ENCODE results near the gene KCNK15. TPM values are rescaled to one million over a fixed set of nuclear protein-coding genes. Genes with fewer than 3 reads are reported as not detected.

Gene KCNK15
- total RNA-seq, 2 experiments from 2014 or later, result 0.31 to 0.48 TPM

- no peaks in the 10 kb centered on the region for H3K36me3 Mint-ChIP-seq
- peaks cover 4% of the 10 kb centered on the region for H3K27me3 Mint-ChIP-seq
- no peak for DNase-seq
- H3K27ac Mint-ChIP-seq, result no peak overlapping the region
- H3K4me1 Mint-ChIP-seq, result no peaks in the 10 kb centered on the region
- no peak overlapping the region for H3K4me3 Mint-ChIP-seq
- no peaks in the 10 kb centered on the region for H3K9me3 Mint-ChIP-seq
These were observed 27.0 kb downstream of the KCNK15 start for GRCh38 chr20:44772636-44773035.

- H3K27ac Mint-ChIP-seq, result no peak overlapping the region
- no peak for DNase-seq
- no peaks in the 10 kb centered on the region for H3K36me3 Mint-ChIP-seq
- H3K9me3 Mint-ChIP-seq, result no peaks in the 10 kb centered on the region
- H3K4me3 Mint-ChIP-seq, result no peak overlapping the region
- H3K27me3 Mint-ChIP-seq, result peaks cover 4% of the 10 kb centered on the region
- H3K4me1 Mint-ChIP-seq, result no peaks in the 10 kb centered on the region
These were observed 27.6 kb downstream of the KCNK15 start for GRCh38 chr20:44773070-44773829.

GRCh38 chr20:44776980-44777379 is 31.3 kb downstream of the KCNK15 start:
- Mint-ChIP-seq H3K4me1 (no peaks in the 10 kb centered on the region), H3K9me3 (no peaks in the 10 kb centered on the region), H3K36me3 (no peaks in the 10 kb centered on the region), H3K27me3 (peaks cover 10% of the 10 kb centered on the region), H3K27ac (no peak overlapping the region), H3K4me3 (no peak overlapping the region)
- no peak for DNase-seq

DNA sequence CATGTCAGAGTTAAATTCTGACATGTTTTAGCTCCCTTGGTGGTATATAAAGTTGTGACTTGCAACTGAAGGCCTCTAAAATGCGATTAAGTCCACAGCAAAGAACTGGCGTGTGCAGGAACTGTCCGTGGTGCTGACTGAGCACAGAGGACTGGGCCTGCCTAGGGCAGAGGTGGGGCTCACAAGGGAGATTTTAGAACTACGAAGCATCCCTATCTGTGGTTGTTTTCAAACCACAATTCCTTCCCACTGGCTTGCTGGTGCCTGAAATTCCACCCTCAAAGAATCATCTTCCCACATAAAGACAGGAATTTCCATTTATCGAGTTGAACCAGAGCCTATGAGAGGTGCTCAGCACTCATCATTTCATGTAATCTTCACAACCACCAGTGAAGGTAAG is 34.6 kb downstream of the KCNK15 start:
- peak; percentile 41 for DNase-seq
- peaks cover 10% of the 10 kb centered on the region for H3K27me3 Mint-ChIP-seq
- no peaks in the 10 kb centered on the region for H3K4me1 Mint-ChIP-seq
- no peaks in the 10 kb centered on the region for H3K9me3 Mint-ChIP-seq
- no peaks in the 10 kb centered on the region for H3K36me3 Mint-ChIP-seq
- H3K4me3 Mint-ChIP-seq, result no peak overlapping the region
- H3K27ac Mint-ChIP-seq, result no peak overlapping the region

- Mint-ChIP-seq H3K36me3 (no peaks in the 10 kb centered on the region), H3K27me3 (peaks cover 10% of the 10 kb centered on the region), H3K27ac (no peak overlapping the region), H3K4me3 (no peak overlapping the region), H3K4me1 (no peaks in the 10 kb centered on the region), H3K9me3 (no peaks in the 10 kb centered on the region)
- no peak for DNase-seq
These were observed 35.5 kb downstream of the KCNK15 start for GRCh38 chr20:44781118-44781517.

- Mint-ChIP-seq H3K4me1 (no peaks in the 10 kb centered on the region), H3K27ac (no peak overlapping the region), H3K9me3 (no peaks in the 10 kb centered on the region), H3K27me3 (peaks cover 7% of the 10 kb centered on the region), H3K4me3 (no peak overlapping the region), H3K36me3 (no peaks in the 10 kb centered on the region)
- no peak for DNase-seq
These were observed 36.1 kb downstream of the KCNK15 start for GRCh38 chr20:44781791-44782190.

DNA sequence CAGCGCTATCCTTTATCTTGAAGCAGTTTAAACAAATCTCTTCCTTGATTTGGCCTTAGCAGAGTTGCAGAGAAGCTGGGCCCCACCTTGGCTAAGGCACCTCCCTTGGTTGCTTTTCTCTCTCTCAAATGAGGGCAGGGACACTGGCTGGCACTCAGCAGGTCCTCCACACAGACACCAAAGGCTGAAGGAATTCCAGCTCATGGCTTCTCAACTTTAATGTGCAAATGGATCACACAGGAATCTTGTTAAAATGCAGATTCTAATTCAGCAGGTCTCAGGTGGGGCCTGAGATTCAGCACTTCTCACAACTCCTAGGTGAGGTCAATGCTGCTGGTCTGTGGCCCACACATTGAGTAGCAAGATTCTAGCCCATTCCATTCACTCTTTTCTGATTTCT is 39.0 kb downstream of the KCNK15 start:
- Mint-ChIP-seq H3K36me3 (no peaks in the 10 kb centered on the region), H3K4me3 (no peak overlapping the region), H3K27me3 (peaks cover 19% of the 10 kb centered on the region), H3K27ac (no peak overlapping the region), H3K4me1 (no peaks in the 10 kb centered on the region), H3K9me3 (no peaks in the 10 kb centered on the region)
- DNase-seq, result no peak

GRCh38 chr20:44785768-44786167 is 40.1 kb downstream of the KCNK15 start:
- H3K27ac Mint-ChIP-seq, result no peak overlapping the region
- no peaks in the 10 kb centered on the region for H3K36me3 Mint-ChIP-seq
- no peaks in the 10 kb centered on the region for H3K4me1 Mint-ChIP-seq
- no peaks in the 10 kb centered on the region for H3K9me3 Mint-ChIP-seq
- H3K27me3 Mint-ChIP-seq, result peaks cover 19% of the 10 kb centered on the region
- no peak for DNase-seq
- H3K4me3 Mint-ChIP-seq, result no peak overlapping the region

GRCh38 chr20:44787299-44787698 is 41.6 kb downstream of the KCNK15 start:
- Mint-ChIP-seq H3K27ac (no peak overlapping the region), H3K27me3 (peaks cover 13% of the 10 kb centered on the region), H3K36me3 (no peaks in the 10 kb centered on the region), H3K9me3 (no peaks in the 10 kb centered on the region), H3K4me3 (no peak overlapping the region), H3K4me1 (no peaks in the 10 kb centered on the region)
- no peak for DNase-seq

- H3K27ac Mint-ChIP-seq, result no peak overlapping the region
- H3K4me3 Mint-ChIP-seq, result no peak overlapping the region
- H3K27me3 Mint-ChIP-seq, result peaks cover 13% of the 10 kb centered on the region
- no peaks in the 10 kb centered on the region for H3K36me3 Mint-ChIP-seq
- no peak for DNase-seq
- H3K9me3 Mint-ChIP-seq, result no peaks in the 10 kb centered on the region
- H3K4me1 Mint-ChIP-seq, result no peaks in the 10 kb centered on the region
These were observed 43.2 kb downstream of the KCNK15 start for GRCh38 chr20:44788706-44789456.

GRCh38 chr20:44790638-44791393 is 45.2 kb downstream of the KCNK15 start:
- Mint-ChIP-seq H3K27ac (no peak overlapping the region), H3K36me3 (no peaks in the 10 kb centered on the region), H3K27me3 (peaks cover 13% of the 10 kb centered on the region), H3K4me1 (no peaks in the 10 kb centered on the region), H3K9me3 (no peaks in the 10 kb centered on the region), H3K4me3 (no peak overlapping the region)
- no peak for DNase-seq

GRCh38 chr20:44792796-44793195 is 47.1 kb downstream of the KCNK15 start:
- H3K4me1 Mint-ChIP-seq, result no peaks in the 10 kb centered on the region
- no peak overlapping the region for H3K4me3 Mint-ChIP-seq
- no peaks in the 10 kb centered on the region for H3K9me3 Mint-ChIP-seq
- no peak overlapping the region for H3K27ac Mint-ChIP-seq
- H3K36me3 Mint-ChIP-seq, result no peaks in the 10 kb centered on the region
- peaks cover 11% of the 10 kb centered on the region for H3K27me3 Mint-ChIP-seq
- no peak for DNase-seq

- no peaks in the 10 kb centered on the region for H3K4me1 Mint-ChIP-seq
- no peaks in the 10 kb centered on the region for H3K36me3 Mint-ChIP-seq
- no peak for DNase-seq
- no peak overlapping the region for H3K4me3 Mint-ChIP-seq
- no peak overlapping the region for H3K27ac Mint-ChIP-seq
- peaks cover 4% of the 10 kb centered on the region for H3K27me3 Mint-ChIP-seq
- H3K9me3 Mint-ChIP-seq, result no peaks in the 10 kb centered on the region
These were observed 50.2 kb downstream of the KCNK15 start for GRCh38 chr20:44795836-44796235.

DNA sequence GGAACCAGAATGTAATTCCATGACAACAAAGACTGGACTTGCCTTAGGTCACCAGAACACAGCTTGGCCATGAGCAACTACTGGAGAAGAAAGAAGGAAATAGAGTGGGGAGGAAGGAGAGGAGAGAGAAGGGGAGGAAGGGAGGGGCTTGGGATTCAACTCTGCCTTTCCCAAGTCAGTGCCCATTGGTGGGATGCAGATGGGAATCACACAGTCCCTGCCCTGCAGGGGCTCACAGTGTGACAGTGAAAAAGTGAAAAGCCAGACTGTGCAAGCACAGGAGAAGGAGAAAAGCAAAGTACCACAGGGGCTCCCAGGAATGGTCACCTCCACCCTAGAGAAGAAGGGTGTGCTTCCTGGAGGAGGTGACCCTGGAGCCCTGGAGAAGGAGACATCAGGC is 50.6 kb downstream of the KCNK15 start:
- Mint-ChIP-seq H3K27me3 (peaks cover 4% of the 10 kb centered on the region), H3K4me1 (no peaks in the 10 kb centered on the region), H3K36me3 (no peaks in the 10 kb centered on the region), H3K4me3 (no peak overlapping the region), H3K27ac (no peak overlapping the region), H3K9me3 (no peaks in the 10 kb centered on the region)
- no peak for DNase-seq

GRCh38 chr20:44796758-44797457 is 51.2 kb downstream of the KCNK15 start:
- H3K4me3 Mint-ChIP-seq, result no peak overlapping the region
- no peak overlapping the region for H3K27ac Mint-ChIP-seq
- DNase-seq, result no peak
- H3K9me3 Mint-ChIP-seq, result no peaks in the 10 kb centered on the region
- no peaks in the 10 kb centered on the region for H3K4me1 Mint-ChIP-seq
- no peaks in the 10 kb centered on the region for H3K36me3 Mint-ChIP-seq
- peaks cover 4% of the 10 kb centered on the region for H3K27me3 Mint-ChIP-seq

Measured in activated naive CD8-positive, alpha-beta T cell treated with anti-CD3 and anti-CD28 coated beads for 36 hours (primary cell).